Measurements from ENCODE around the gene TAMALIN.

TAMALIN gene

DNA sequence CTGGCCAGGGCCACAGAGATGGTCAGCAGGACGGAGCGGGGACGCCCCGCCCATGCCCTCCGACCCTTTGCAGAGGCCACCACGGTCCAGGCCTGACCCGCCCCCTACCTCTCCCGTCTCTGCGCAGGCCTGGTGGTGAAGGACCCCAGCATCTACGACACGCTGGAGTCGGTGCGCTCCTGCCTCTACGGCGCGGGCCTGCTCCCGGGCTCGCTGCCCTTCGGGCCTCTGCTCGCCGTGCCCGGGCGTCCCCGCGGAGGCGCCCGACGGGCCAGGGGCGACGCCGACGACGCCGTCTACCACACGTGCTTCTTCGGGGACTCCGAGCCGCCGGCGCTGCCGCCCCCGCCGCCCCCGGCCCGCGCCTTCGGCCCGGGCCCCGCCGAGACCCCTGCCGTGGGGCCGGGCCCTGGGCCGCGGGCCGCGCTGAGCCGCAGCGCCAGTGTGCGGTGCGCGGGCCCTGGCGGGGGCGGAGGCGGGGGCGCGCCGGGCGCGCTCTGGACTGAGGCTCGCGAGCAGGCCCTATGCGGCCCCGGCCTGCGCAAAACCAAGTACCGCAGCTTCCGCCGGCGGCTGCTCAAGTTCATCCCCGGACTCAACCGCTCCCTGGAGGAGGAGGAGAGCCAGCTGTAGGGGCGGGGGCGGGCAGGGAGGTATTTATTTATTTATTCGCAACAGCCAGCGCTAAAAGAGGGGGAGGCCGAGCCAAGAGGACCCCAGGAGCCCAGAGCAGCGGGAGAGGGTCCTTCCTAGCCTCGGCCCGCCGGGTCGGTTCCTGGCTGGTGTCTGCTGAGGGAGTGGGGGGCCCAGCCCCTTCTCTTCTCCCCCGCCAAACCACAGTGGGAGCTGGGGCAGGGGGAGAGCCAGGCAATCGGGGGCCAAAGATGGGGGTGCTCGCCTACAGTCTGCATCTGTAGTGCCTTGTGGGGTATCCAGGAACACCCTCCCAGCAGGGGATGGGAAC, 8.1 kb downstream of the TAMALIN start:
- no peak for DNase-seq

DNA sequence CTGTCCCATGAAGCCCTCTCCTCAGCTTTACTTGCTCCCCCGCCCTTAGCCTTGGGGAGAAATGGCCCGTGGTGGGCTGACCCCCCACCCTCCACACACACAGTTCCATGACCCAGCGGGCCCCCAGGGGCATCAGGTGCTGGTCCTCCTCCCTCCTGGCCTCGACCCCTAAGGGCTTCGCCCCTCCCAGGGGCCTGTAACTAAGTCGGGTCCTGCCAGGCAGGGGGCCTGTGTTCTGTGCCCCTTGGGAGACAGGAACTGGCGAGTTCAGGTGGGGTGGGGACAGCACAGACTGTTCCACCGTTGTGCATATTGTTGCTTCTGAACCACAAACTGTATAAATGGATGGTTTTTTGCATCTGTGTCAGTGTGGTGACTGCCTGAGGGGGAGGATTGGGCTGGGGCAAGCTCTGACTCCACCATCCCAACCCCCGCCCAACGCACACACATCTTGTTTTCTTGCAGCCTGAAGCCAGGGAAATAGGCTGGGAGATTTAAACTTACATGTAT, 8.8 kb downstream of the TAMALIN start:
- DNase-seq = no peak

DNA sequence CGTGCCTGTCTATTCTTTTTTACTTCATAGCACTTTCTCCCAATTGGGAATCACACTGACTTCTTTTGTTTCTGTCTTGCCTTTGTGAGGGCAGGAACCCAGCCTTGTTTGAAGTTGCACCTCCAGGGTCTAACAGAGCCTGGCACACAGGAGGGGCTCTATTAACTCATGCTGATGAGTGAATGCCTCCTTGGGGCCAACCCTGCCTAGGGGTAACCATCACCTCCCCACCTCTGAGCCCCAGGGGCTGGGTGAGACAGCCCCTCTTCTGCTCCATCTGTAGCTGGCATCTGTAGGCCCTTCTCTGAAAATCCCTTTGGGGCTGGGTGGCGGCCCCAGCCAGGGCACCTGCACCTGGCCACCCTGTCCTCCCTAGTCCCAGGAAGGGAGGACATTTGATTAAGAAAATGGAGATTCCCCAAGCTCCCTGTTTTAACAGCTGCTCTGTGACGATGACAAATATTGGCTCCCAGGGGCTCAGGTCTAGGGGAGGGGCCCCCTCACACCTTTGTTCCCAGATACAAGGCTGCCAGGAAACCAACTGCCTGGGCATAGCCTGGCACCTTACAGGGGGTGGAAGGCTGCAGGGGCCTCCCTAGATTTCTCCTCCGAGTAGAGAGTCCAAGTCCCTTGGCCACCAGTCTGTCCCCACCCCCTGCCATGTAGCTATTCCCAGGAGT, 11.8 kb downstream of the TAMALIN start:
- DNase-seq = no peak

DNA sequence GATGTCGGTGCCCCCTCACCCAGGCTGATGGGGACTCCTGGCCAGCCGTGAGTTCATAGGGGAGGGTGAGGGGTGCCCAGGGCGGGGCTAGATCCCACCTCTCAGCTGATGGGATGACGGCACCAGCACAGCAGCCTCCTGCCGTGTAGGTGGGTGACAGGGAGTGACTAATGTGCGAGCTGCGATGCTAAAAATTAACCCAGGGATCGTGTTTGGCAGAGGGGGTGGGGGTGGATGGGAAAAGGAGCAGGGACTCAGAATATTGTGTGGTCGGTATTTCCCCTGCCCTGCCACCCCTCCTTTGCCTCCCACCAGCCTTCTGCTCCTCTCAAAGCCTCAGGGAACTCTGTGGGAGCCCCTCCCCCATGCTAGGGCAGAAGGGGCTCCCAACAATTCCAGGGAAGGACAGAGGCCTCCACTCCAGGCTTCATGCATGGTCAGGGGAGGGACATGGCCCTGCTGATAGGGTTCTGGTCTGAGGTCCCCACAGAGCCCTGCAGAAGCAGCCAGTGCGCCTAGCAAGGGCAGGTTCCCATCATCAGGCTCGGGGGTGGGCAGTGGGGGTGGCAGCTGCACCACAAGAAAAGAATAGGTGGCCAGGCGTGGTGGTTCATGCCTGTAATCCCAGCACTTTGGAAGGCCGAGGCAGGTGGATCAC, 12.5 kb downstream of the TAMALIN start:
- no peak for DNase-seq

DNA sequence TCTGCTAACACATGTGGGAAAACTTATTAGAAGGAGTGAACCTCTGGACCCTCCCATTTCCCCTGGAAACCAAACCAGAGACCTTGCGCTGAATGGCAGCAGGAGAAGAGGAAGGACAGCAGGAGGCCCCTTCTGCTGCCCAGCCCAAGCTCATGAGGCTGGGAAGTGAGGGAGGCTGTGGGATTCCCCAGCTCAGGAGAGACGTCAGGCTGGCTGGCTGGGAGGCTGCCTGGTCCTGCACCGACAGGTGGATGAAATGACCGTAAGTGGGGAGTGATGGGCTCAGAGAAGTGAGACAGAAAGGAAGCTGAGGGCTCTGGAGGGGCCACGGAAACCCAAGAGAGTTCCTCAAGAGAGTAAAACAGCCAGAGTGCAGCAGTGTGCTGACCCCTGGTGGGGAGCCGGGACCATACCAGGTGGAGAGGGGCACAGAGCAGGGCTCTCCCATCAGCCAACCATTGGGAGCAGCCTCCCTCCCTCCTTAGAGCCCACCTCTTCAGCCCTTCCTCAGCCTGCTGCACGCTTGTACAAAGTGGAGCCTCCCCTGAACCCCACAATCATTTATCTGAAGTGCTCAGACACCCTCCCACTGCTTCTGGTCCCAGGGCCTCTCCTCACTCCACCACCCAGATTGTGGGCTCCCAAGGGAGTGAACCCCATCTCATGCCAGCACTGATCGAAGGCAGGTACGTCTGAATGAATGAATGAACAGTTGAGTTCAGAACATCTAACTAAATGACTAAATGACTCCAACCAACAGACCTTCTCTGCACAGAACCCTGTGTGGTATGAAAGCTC, 14.0 kb downstream of the TAMALIN start:
- DNase-seq = peak in 1 of 2 donors; percentile 69

DNA sequence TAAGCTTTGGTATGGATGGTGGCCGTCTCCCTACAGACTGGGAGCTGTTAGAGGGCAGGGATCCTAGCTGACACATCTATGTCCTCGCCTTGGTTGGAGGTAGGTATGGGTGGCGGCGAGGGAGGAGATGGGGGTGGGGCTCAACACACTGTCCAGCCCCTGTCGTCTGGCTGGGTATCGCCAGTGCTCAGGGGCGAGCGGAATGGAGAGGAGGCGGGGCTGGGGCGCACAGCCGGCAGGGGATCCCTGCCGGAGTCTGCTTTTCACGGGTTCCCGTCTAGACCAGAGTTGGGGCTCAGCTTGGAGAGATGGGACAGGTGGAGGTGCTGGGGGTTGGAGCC, 16.1 kb downstream of the TAMALIN start:
- peak in 1 of 2 donors; percentile 53 for DNase-seq

DNA sequence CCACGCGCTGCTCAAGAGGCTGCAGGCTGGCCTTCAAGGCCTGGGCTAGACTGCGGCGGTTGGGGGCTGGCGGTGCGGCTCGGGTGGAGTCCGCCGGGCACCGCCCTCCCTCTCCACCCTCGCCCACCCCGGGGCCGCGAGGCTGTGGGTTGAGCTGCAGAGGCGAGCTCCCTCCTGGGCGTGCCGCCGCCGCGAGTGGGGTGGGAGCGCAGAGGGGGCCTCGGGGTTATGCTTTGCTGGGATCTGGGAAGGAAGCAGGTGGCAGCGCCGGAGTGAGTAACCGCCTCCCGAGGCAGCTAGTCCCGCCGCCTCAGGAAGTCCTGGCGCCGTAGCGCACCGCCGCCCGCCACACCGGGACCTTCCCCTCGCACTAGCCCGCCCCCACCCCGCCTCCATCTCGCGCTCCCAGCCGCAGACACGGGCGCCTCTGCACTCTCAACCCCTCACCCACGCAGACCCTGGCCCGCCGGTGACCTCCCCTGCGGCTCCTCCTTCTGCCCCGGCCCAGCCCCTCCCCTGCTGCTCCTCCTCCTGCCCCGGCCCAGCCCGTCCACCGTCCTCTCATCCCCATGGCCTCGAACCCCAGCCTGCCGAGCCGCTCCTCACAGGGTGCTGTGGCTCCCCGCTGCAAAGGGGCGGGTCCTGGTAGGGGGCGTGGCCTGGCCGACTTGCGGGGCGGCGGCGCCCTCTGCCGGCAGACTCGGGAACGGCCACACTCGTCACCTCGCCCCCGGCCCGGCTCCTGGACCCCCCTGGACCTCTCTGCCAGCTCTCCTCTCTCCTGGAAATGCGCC, 16.6 kb downstream of the TAMALIN start:
- DNase-seq = peak; percentile 73 to 79

DNA sequence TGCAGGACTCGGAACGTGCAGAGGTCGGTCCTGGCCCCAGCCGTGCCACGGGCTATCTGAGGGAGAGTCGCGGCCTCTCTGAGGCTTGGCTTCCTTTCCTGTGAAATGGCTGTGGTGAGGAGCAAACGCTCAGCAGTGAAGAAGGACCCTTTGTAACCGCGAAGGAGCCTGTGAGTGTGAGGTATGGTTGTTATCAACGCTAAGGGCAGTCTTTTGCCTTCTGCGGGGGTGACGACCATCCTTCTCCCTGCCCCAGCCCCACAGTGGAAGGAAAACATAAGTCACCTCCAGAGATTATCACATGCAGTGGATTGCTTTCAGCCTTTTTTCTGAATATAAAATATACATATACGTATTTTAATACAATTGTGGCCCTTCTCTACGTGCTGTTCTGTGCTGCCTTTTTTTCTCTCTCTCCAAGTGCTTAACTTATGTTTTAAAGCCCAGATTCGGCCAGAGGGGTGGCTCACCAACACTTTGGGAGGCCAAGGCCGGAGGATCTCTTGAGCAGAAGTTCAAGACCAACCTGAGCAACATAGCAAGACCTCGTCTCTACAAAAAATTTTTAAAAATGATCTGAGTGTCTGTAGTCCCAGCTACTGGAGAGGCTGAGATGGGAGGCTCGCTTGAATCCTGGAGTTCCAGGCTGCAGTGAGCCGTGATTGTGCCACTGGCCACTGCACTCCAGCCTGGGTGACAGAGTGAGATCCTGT, 17.4 kb downstream of the TAMALIN start:
- no peak for DNase-seq

DNA sequence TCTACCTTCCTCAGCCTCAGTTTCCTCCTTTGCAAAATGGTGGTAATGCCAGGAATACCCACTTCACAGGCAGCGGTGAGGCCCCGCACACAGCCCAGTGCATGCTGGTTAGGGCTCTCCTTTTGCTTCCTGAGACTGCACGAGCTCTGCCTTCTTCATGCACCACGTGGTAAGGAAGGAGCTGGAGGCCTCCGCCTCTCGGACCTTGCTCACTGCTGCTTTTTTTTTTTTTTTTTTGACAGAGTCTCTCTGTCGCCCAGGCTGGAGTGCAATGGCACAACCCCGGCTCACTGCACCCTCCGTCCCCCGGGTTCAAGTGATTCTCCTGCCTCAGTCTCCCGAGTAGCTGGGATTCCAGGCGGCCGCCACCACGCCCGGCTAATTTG, 18.1 kb downstream of the TAMALIN start:
- peak in 1 of 2 donors; percentile 55 for DNase-seq

DNA sequence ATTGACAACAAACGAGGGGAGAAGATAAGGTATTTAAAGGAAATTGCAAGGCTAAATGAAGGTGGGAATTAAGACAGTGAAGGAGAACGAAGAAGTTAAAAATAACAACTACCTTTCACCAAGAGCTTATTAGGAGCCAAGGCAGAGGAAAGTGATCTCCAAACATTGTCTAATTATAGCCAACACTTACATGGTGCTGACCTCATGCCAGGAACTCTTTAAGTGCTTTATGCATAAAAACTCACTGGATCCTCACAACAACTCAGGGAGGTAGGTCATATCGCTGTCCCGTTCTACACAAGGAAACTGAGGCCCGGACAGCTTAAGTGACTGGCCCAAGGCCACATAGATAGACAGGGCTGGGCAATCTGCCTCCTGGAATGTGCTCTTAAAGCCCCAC, 19.5 kb downstream of the TAMALIN start:
- DNase-seq = no peak

DNA sequence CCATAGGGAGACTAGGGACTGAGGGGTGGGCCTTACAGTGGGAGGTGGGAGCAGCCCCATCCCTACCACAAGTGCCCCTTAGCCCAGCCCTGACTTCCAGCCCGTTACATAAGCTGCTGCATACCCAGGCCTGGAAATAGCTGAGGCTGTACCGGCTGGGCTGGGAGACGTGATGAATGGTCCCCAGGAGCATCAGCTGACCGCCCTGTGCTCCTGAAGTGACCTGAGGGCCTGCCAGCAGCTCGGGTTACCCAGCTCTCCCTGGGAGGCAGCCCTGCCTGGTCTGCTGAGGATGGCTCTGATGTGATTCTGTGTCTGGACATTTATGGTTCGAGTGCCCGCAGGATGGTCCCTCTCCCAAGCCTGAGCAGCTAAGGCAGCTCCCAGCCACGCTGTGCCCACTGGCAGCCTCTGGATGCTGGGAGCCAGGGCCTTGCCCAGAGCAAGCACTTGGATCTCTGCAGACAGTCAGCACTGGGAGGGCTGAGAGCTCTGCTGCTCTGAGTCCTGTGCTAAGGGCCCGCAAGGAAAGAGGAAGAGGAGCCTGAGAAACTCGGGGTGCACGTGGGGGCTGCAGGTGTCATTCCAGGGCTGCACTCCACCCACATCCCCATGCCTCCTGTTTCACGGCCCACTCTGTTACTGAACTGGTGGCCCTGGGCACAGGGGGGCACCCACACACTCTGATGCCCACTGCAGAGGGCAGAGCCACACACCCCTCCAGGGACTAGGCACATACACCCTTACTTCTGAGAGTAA, 20.5 kb downstream of the TAMALIN start:
- DNase-seq = no peak

DNA sequence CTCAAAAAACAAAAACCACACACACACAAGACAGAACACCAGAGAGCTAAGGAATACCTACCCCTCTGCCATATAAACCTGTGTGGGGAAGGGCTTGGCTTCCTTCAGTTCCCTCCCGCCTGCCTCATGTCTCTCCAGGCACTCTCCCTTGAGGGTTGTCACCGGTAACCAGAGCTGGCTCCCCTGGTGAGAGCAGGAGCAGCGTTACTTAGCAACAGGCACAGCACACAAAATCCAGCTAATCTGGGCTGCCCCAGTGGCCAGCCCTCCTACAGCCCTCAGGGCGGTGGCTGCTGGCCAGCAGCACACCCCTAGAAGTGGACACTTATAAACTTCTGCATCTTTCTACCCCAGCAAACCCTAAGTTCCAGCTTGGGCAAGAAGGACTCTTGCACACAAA, 22.9 kb downstream of the TAMALIN start:
- DNase-seq = no peak

DNA sequence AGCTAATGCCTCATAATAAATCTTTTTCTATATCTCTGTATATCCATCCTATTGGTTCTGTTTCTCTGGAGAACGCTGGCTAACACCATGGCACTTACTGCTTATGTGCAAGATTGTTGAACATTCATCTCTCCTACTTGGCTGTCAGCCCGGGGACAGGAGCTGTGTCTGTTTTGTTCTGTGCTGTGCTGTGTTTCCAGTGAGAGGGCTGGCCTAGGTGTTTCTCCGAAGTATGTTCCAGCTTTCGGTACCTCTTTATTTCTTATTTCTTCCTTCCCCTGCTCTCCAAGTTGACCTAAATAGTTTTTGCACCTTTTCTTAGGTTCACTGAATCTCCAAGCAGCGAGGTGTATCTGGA, 25.7 kb downstream of the TAMALIN start:
- no peak for DNase-seq

DNA sequence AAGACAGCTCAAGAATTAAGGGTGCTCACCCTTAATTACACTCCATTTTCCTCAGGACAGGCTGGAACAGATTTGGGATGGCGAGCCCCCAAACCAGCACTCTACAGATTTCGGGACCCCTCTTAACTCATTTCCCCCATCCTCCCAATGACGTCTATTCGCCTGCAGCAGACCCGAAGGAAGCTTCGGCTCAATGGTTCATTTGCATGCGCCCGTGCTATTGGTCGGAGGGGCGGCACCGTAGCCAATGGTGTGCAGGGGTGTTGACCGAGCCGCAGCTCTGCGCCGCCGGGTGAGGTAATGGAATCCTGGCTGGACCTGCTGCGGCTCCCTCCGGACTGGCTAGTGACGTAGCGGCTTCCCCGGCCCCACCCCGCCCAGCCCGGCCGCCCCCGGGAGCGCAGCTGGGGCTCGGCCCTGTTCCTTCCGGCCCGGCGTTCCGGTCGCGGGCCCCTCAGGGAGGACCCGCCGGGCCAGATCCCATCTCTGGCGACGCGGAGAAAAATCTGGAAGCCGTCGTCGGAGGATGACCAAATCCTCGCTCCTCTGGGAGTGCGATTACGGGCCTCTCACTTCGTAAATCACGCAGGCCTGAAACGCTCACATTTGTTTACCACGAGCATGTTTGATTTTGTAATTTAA, 26.2 kb downstream of the TAMALIN start:
- peak; percentile 69 to 71 for DNase-seq

DNA sequence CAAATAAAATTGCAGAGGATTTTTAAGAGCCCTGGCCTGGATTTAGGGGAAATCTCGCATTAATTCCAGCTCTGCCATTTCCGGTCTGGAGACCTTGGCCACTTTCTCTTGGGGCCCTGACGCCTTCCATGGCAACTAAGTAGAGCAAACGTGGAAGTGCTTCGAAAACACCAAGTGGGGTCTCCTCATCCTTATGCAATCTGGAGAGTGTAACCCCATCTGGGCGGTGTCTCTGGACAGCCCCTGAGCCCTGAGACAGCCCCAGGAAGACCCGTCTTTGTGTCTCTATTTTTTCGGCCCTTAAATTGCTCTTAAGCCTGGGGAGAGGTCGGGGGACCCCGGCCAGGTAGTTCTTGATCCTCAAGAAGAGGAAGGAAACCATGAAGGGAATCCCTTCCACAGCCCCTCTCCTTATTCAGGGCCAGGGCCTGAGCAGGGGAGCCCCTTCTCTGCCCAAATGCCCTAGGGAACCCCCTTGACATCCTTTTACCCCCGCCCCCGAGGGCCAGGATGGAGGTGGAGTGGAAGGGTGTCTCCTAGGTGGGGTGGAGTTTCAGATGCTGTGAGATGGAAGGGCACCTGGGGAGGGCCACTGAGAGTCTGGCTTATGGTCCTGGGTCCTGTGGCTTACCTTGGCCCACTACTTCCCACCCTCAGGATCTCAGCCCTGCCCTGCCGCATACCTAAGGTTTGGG, 26.8 kb downstream of the TAMALIN start:
- DNase-seq = no peak

DNA sequence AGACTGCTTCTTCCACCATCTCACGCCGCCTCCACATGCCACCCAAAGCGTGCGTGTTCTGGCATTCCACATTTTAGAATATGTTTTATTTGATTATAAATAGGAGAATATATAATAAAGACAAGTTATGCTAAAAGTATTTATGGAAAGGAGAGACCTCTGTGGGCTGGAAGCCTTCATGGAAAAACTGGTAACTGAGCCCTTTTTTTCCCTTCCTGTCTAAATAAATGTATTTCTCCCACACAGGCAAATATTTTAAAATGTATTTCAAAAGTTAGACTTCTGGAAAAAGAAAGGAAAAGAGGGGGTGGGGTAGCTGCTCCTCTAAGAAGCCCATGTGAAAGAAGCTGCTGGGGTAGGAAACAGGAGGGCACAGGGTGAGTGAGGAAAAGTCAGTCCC, 28.4 kb downstream of the TAMALIN start:
- no peak for DNase-seq

DNA sequence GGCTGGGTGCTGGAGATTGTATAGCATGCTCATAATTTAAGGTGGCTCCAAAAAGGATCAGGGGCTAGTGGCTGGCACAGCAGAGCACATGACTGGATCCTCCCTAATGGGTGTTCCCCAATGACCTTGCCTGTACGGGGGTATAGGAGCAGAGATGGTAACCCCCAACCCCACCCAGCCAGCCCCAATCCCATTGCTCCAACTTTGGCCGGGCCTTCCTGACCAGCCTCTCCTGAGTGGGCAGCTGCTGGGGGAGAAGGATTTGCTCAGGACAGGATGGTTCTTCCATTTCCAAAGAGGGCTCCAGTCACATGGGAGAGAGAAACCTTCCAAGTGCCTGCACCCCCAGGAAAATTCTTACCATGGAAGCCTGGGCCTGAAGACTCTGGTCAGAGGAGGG, 29.2 kb downstream of the TAMALIN start:
- no peak for DNase-seq

DNA sequence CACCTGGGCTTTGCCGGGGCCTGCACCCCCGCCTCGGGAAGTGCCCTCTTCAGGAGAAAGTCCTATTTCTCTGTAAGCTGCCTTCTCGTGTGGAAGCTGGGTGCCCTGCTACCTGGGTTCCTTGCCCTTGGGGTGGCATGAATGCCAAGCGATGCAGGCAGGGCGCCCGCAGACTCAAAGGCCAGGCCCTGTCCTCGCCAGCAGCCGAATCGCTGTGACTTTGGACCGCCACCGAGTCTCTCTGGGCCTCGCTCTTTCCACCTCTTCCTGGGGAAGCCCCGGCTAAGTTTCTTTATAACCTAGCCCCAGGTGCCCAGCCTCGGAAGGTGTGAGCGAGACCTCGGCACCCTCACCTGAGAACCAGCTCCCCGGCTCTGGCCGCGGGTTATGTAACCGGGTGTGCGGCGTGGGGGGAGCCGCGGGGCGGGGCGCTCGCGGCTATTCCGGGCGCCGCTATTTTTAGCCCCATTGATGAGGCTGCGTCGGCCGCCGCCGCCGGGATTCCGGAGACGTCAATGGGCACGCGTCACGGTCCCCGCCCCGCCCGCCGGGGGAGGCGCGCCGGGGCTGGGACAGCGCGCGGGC, 29.9 kb downstream of the TAMALIN start:
- DNase-seq = peak in 1 of 2 donors; percentile 55

Data from bone marrow (tissue), 2 donors.